Suprapubic skin (tissue), 4 donors: ENCODE results near the gene MANF. TPM values are rescaled to one million over a fixed set of nuclear protein-coding genes. Genes with fewer than 3 reads are reported as not detected.

Experiments
- DNase-seq, 2 donors: peaks; one replicate each; pipeline ENCODE4 v3.0.0-alpha.2; 2019; ENCODE audit warnings: low spot score in 2 of 2
- H3K27ac ChIP-seq: fragments of 200-600 bp; sonication (generic); one replicate; pipeline ENCODE4 v1.5.1; 2019
- H3K27me3 ChIP-seq: fragments of 200-600 bp; sonication (generic); one replicate; pipeline ENCODE4 v1.5.1; 2019
- H3K36me3 ChIP-seq: fragments of 200-600 bp; sonication (generic); one replicate; pipeline ENCODE4 v1.5.1; 2019
- H3K4me1 ChIP-seq: fragments of 200-600 bp; sonication (generic); one replicate; pipeline ENCODE4 v1.5.1; 2019
- H3K4me3 ChIP-seq: fragments of 200-600 bp; sonication (generic); one replicate; pipeline ENCODE4 v1.5.1; 2019; ENCODE audit warnings: mild to moderate bottlenecking
- H3K9me3 ChIP-seq: fragments of 200-600 bp; sonication (generic); one replicate; pipeline ENCODE4 v1.5.1; 2019
- CTCF ChIP-seq, 2 donors: fragments of 200-600 bp in 1 of 2; fragments of 450-650 bp in 1 of 2; sonication (generic) in 1 of 2; IDR thresholded peaks; one replicate each; pipeline ENCODE4 v1.5.1; 2016 to 2019; ENCODE audit warnings: antibody characterized with exemption in 2 of 2, mild to moderate bottlenecking in 1 of 2, moderate library complexity in 1 of 2
- EP300 ChIP-seq: sonication (generic); formaldehyde crosslinking; IDR thresholded peaks from one replicate; pipeline ENCODE4 v1.6.1; 2017; ENCODE audit warnings: antibody characterized with exemption
- POLR2A ChIP-seq, 2 donors: fragments of 450-650 bp; IDR thresholded peaks; one replicate each; pipeline ENCODE4 v1.6.1; 2017; ENCODE audit warnings: antibody characterized with exemption in 2 of 2, mild to moderate bottlenecking in 2 of 2, moderate library complexity in 2 of 2
- POLR2AphosphoS5 ChIP-seq, 3 donors: sonication (generic); formaldehyde crosslinking; IDR thresholded peaks; one replicate each; pipeline ENCODE4 v1.6.1; 2017; ENCODE audit warnings: antibody characterized with exemption in 3 of 3
- WGBS: methylation state at CpG from one replicate; pipeline ENCODE4 v1.1.5; 2018; 5-methylcytosine and 5-hydroxymethylcytosine counted together
- total RNA-seq, 4 donors: library from RNA; depleted of rRNA; stranded (reverse); fragments of >200 nt; gene quantifications; one replicate each; pipeline ENCODE4 v1.1.0, GENCODE V29; 2016

The MANF gene
- total RNA-seq, 4 donors from 2014 or later: 21.7 to 64.0 (median 52.8) TPM

- 100% methylated on average over 1 of the region's 18 CpGs for WGBS
- H3K4me3 ChIP-seq: no peak overlapping the region
- no peaks in the 10 kb centered on the region for H3K9me3 ChIP-seq
- peak; percentile 59 to 70 for DNase-seq
- no peaks in the 10 kb centered on the region for H3K27me3 ChIP-seq
- no peak for TF ChIP-seq EP300
- no peak for TF ChIP-seq POLR2AphosphoS5 (IDR thresholded peaks at IDR 0.05)
- TF ChIP-seq POLR2A (IDR thresholded peaks at IDR 0.05): no peak
- no peak for TF ChIP-seq CTCF (IDR thresholded peaks at IDR 0.05)
- H3K36me3 ChIP-seq: no peaks in the 10 kb centered on the region
- H3K4me1 ChIP-seq: peaks cover 19% of the 10 kb centered on the region
- H3K27ac ChIP-seq: no peak overlapping the region
These were observed 3.8 kb upstream of the MANF start for GRCh38 chr3:51381333-51381705.

- Histone ChIP-seq H3K36me3 (no peaks in the 10 kb centered on the region), H3K4me3 (no peak overlapping the region), H3K27me3 (no peaks in the 10 kb centered on the region), H3K9me3 (no peaks in the 10 kb centered on the region), H3K27ac (no peak overlapping the region), H3K4me1 (peaks cover 28% of the 10 kb centered on the region)
- DNase-seq: peak; percentile 46 to 67
- TF ChIP-seq POLR2A (IDR thresholded peaks at IDR 0.05): no peak
- WGBS: 96% methylated on average over 4 of the region's 4 CpGs
These were observed 2.9 kb upstream of the MANF start for GRCh38 chr3:51382076-51382745.

GRCh38 chr3:51382947-51383578 is 2.0 kb upstream of the MANF start:
- DNase-seq: peak; percentile 32 to 53
- TF ChIP-seq POLR2A (IDR thresholded peaks at IDR 0.05): no peak
- no peak for TF ChIP-seq CTCF (IDR thresholded peaks at IDR 0.05)
- no peak for TF ChIP-seq EP300
- no peak for TF ChIP-seq POLR2AphosphoS5 (IDR thresholded peaks at IDR 0.05)
- no peaks in the 10 kb centered on the region for H3K27me3 ChIP-seq
- peaks cover 3% of the 10 kb centered on the region for H3K36me3 ChIP-seq
- H3K27ac ChIP-seq: no peak overlapping the region
- no peak overlapping the region for H3K4me3 ChIP-seq
- 92% methylated on average over 3 of the region's 3 CpGs for WGBS
- no peaks in the 10 kb centered on the region for H3K9me3 ChIP-seq
- H3K4me1 ChIP-seq: peaks cover 37% of the 10 kb centered on the region

- Histone ChIP-seq H3K27me3 (no peaks in the 10 kb centered on the region), H3K4me1 (peaks cover 47% of the 10 kb centered on the region), H3K27ac (peak overlapping the region; percentile 85), H3K36me3 (peaks cover 14% of the 10 kb centered on the region), H3K4me3 (peak overlapping the region; percentile 75), H3K9me3 (no peaks in the 10 kb centered on the region)
- WGBS: 0% methylated on average over 11 of the region's 29 CpGs
- no peak for TF ChIP-seq POLR2AphosphoS5 (IDR thresholded peaks at IDR 0.05)
- peak in 1 of 2 donors; percentile 83 for DNase-seq
These were observed 901 bp upstream of the MANF start for GRCh38 chr3:51384055-51384725.

GRCh38 chr3:51385621-51386091 is 565 bp downstream of the MANF start:
- Histone ChIP-seq H3K4me1 (peaks cover 62% of the 10 kb centered on the region), H3K27ac (peak overlapping the region; percentile 85), H3K27me3 (no peaks in the 10 kb centered on the region), H3K36me3 (peaks cover 15% of the 10 kb centered on the region), H3K9me3 (no peaks in the 10 kb centered on the region), H3K4me3 (peak overlapping the region; percentile 75)
- no peak for DNase-seq
- WGBS: 6% methylated on average over 18 of the region's 18 CpGs
- TF ChIP-seq POLR2AphosphoS5 (IDR thresholded peaks at IDR 0.05) (no peak), EP300 (no peak), POLR2A (IDR thresholded peaks at IDR 0.05) (no peak), CTCF (IDR thresholded peaks at IDR 0.05) (no peak)
